ENCODE results near the gene MLF2. TPM values are rescaled to one million over a fixed set of nuclear protein-coding genes. Genes with fewer than 3 reads are reported as not detected.

MLF2 gene
- total and polyA plus RNA-seq, 9 of the 15 experiments (the other 6 are each of a cell fraction or from before 2014, with no cell fraction given) = 11.4 to 190 (median 139) TPM

- H3K36me3 ChIP-seq (ENCODE audit: control insufficient read depth, insufficient read depth, low read length) = no peaks in the 10 kb centered on the region
- no peaks in the 10 kb centered on the region for H3K27me3 ChIP-seq (ENCODE audit: control insufficient read depth in 2 of 2, insufficient read depth in 2 of 2, low read length in 2 of 2)
- H3K27ac ChIP-seq (ENCODE audit: extremely low read depth, low read depth, low read length) = no peak overlapping the region
- BruUV-seq (replicated peaks) = no TSS peak
- FAIRE-seq = no peak
- WGBS (ENCODE audit: insufficient coverage, low coverage, missing lambda C conversion rate) = 68% methylated on average over 5 of the region's 5 CpGs
- H2AFZ ChIP-seq (ENCODE audit: low read depth, low read length) = no peak overlapping the region
- H4K20me1 ChIP-seq (replicated peaks; ENCODE audit: control insufficient read depth, insufficient read depth, low read length) = no peaks in the 10 kb centered on the region
- no peak overlapping the region for H3K4me2 ChIP-seq (ENCODE audit: insufficient read depth, low read length)
- ATAC-seq = no peak
- peaks cover 5 to 31% of the 10 kb centered on the region in 2 experiments; a peak in 4 of 5 replicates for H3K4me1 ChIP-seq (replicated peaks in 1 of 2; ENCODE audit: control insufficient read depth in 2 of 2, insufficient read depth in 2 of 2, low read length in 2 of 2)
- H3K4me3 ChIP-seq = no peak overlapping the region
- H3K9ac ChIP-seq (ENCODE audit: insufficient read depth in 1 of 2, low read depth in 2 of 2, low read length in 2 of 2) = no peak overlapping the region
- no peaks in the 10 kb centered on the region for H3K9me1 ChIP-seq (ENCODE audit: control insufficient read depth, insufficient read depth, low read length)
- H3K9me3 ChIP-seq (replicated peaks; ENCODE audit: control insufficient read depth, insufficient read depth, low read depth, low read length) = no peaks in the 10 kb centered on the region
- H3K79me2 ChIP-seq (ENCODE audit: control insufficient read depth, insufficient read depth, low read length) = no peaks in the 10 kb centered on the region
- ChIA-PET CTCF (ENCODE audit: low intra/inter-chr PET ratio) (interaction anchor here (2.5 kb wide), 1 partner anchor 23 kb away, joined by 24 read pairs; the partner anchor contains the start of gene MLF2), POLR2A (interaction anchor here (2.0 kb wide), 1 partner anchor 10 kb away, joined by 17 read pairs; the partner anchor contains the start of gene PTMS)
- intact Hi-C loops (cut with micrococcal nuclease) (loop anchor here (5.0 kb wide), 2 partner anchors 50 to 160 kb away; partner anchors contain the start of gene P3H3), in situ Hi-C loops (cut with MboI) (no loop called here)
- DNase-seq (ENCODE audit: extremely low read depth in 1 of 4, low spot score in 3 of 4) = no peak
- TF ChIP-seq, protein P1, sequence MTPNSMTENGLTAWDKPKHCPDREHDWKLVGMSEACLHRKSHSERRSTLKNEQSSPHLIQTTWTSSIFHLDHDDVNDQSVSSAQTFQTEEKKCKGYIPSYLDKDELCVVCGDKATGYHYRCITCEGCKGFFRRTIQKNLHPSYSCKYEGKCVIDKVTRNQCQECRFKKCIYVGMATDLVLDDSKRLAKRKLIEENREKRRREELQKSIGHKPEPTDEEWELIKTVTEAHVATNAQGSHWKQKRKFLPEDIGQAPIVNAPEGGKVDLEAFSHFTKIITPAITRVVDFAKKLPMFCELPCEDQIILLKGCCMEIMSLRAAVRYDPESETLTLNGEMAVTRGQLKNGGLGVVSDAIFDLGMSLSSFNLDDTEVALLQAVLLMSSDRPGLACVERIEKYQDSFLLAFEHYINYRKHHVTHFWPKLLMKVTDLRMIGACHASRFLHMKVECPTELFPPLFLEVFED (CRISPR knock-in tag; conservative IDR thresholded peaks at IDR 0.05) = no peak
- TF ChIP-seq KLF13 (tag; IDR thresholded peaks at IDR 0.05; ENCODE audit: borderline replicate concordance, low read depth) = no peak
- no peak for TF ChIP-seq TBP (optimal IDR thresholded peaks at IDR 0.05; ENCODE audit: low read depth, low read length)
- TF ChIP-seq KLF10 (CRISPR knock-in tag; IDR thresholded peaks at IDR 0.05) = no peak
- TF ChIP-seq PATZ1 (CRISPR knock-in tag; IDR thresholded peaks at IDR 0.05; ENCODE audit: borderline replicate concordance) = no peak
- TF ChIP-seq GABPB1 (CRISPR knock-in tag; IDR thresholded peaks at IDR 0.05) = no peak
- TF ChIP-seq ZNF75A (CRISPR knock-in tag; IDR thresholded peaks at IDR 0.05) = no peak
- no peak for TF ChIP-seq PRPF4 (IDR thresholded peaks at IDR 0.05; ENCODE audit: insufficient read depth, low read depth, low read length, poor library complexity, severe bottlenecking)
- no peak for TF ChIP-seq NR0B1 (IDR thresholded peaks at IDR 0.05; ENCODE audit: partially characterized antibody)
- TF ChIP-seq CSDE1 (IDR thresholded peaks at IDR 0.05) = no peak
- TF ChIP-seq CHAMP1 (IDR thresholded peaks at IDR 0.05) = no peak
- TF ChIP-seq ZBED1 (IDR thresholded peaks at IDR 0.05) = no peak
- no peak for TF ChIP-seq RBM39 (optimal IDR thresholded peaks at IDR 0.05; ENCODE audit: low read depth, low read length)
- no peak for TF ChIP-seq C11orf30 (IDR thresholded peaks at IDR 0.05; ENCODE audit: low read depth)
- TF ChIP-seq MECOM (CRISPR knock-in tag; IDR thresholded peaks at IDR 0.05) = no peak
Measured at GRCh38 chr12:6777386-6777785, 24.4 kb upstream of the MLF2 start.

Data from K562 (cell line).